HUES6 (cell line): ENCODE measurements around the gene OSBPL6.
A peak's percentile ranks its signal among the peaks of the same experiment; 100 is the strongest.
"Not testable (repeated sequence)": the region's sequence is repeated elsewhere in the genome, so short reads cannot be mapped to it uniquely, and the experiment has no call there.

Experiments used
- H3K27ac ChIP-seq: 2 replicates; pipeline ENCODE4 v1.7.0; 2013; ENCODE audit warnings: low read depth, mild to moderate bottlenecking, low read length, inconsistent platforms
- H3K27me3 ChIP-seq: 2 replicates; pipeline ENCODE4 v1.6.1; 2013; ENCODE audit warnings: low read length; ENCODE audit not compliant: control insufficient read depth, insufficient read depth
- H3K36me3 ChIP-seq: 2 replicates; pipeline ENCODE4 v1.6.1; 2013; ENCODE audit warnings: low read length; ENCODE audit not compliant: control insufficient read depth, insufficient read depth
- H3K4me1 ChIP-seq: 2 replicates; pipeline ENCODE4 v1.6.1; 2013; ENCODE audit warnings: low read length; ENCODE audit not compliant: control insufficient read depth, insufficient read depth
- H3K4me3 ChIP-seq: 2 replicates; pipeline ENCODE4 v1.5.1; 2013; ENCODE audit warnings: low read depth, low read length
- H3K9ac ChIP-seq: one replicate; pipeline ENCODE4 v1.6.1; 2013; ENCODE audit warnings: mild to moderate bottlenecking, low read length
- H3K9me3 ChIP-seq: 2 replicates; pipeline ENCODE4 v1.6.1; 2013; ENCODE audit warnings: low read depth, low read length; ENCODE audit not compliant: control insufficient read depth, insufficient read depth

The OSBPL6 gene

DNA sequence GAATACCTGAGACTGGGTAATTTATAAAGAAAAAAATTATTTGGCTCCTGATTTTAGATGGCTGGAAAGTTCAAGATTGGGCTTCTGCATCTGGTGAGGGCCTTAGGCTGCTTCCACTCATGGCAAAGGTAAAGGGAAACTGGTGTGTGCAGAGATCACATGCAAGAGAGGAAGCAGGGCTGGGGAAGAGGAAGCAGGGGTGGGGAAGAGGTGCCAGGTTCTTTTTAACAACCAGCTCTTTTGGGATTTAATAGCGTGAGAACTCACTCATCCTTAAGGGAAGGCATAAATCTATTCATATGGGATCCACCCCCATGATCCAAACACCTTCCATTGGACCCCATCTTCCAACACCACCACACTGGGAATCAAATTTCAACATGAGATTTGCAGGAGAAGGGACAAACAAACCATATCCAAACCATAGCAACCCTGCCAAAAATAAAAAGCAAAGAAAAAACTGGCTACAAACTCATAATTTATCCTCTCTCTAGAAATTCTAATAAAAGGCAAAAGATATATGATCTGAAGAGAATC, 226.2 kb downstream of the OSBPL6 start:
- Histone ChIP-seq H3K27ac (no peak overlapping the region), H3K36me3 (no peaks in the 10 kb centered on the region), H3K27me3 (no peaks in the 10 kb centered on the region), H3K9me3 (no peaks in the 10 kb centered on the region), H3K9ac (no peak overlapping the region), H3K4me1 (no peaks in the 10 kb centered on the region), H3K4me3 (no peak overlapping the region)

DNA sequence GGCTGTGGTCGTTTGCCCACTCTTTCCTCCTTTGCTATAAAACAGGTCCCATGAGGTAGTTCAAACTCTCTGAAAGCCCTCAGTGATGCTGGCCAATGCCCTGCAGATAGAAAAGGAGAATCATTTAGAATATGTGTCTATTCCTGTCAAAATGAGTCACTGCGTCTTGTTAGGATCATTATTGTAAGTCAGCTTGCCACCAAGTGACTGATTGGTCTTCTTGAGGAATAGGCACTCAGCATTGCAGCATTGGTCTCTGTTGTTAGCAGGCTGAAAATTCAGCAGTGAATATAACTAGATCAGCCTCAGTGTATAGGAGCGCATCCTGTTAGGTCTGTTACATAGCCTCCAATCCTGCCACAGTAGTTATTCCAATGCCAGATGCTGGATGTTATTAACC, 227.8 kb downstream of the OSBPL6 start:
- no peak overlapping the region for H3K4me3 ChIP-seq
- peaks cover 11% of the 10 kb centered on the region for H3K36me3 ChIP-seq
- H3K27ac ChIP-seq = no peak overlapping the region
- H3K9me3 ChIP-seq = no peaks in the 10 kb centered on the region
- no peak overlapping the region for H3K9ac ChIP-seq
- no peaks in the 10 kb centered on the region for H3K27me3 ChIP-seq
- no peaks in the 10 kb centered on the region for H3K4me1 ChIP-seq

DNA sequence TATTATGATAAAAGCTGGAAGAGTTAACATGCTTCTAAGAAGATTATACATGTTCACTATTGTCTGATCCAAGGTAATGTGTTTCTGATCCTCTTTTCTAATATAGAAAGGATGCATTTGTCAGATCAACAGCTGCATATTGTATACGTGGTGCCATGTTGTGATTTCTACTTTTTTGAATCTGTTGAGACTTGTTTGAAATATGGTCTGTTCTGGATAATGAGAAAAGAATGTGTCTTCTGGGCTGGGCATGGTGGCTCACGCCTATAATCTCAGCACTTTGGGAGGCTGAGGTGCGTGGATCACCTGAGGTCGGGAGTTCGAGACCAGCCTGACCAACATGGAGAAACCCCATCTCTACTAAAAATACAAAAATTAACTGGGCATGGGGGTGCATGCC, 229.4 kb downstream of the OSBPL6 start:
- not testable (repeated sequence) for H3K4me1 ChIP-seq, H3K9me3 ChIP-seq, H3K9ac ChIP-seq, H3K4me3 ChIP-seq, H3K27me3 ChIP-seq, H3K27ac ChIP-seq
- H3K36me3 ChIP-seq = peaks cover 23% of the 10 kb centered on the region

DNA sequence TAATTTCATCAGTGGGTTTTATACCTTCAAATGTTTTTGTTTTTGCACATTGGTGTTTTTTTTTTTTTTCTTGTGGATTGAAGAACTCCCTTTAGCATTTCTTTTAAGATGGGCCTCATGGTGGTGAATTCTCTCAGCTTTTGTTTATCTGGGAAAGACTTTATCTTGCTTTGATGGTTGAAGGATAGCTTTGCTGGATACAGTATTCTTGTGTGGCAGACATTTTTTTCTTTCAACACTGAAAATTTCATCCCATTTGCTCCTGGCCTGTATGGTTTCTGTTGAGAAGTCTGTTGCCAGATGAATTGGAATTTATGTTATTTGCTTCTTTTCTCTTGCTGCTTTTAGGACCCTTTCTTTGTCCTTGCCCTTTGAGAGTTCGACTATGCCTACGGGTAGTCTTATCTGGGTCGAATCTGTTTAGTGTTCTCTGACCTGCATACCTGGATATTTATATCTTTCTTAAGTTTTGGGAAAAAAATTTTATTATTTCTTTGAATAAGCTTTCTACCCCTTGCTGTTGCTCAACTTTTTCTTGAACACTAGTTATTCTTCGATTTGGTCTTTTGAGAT, 231.0 kb downstream of the OSBPL6 start:
- Histone ChIP-seq H3K27ac (no peak overlapping the region), H3K9ac (no peak overlapping the region), H3K36me3 (peaks cover 39% of the 10 kb centered on the region), H3K27me3 (no peaks in the 10 kb centered on the region), H3K9me3 (no peaks in the 10 kb centered on the region), H3K4me1 (no peaks in the 10 kb centered on the region), H3K4me3 (no peak overlapping the region)

DNA sequence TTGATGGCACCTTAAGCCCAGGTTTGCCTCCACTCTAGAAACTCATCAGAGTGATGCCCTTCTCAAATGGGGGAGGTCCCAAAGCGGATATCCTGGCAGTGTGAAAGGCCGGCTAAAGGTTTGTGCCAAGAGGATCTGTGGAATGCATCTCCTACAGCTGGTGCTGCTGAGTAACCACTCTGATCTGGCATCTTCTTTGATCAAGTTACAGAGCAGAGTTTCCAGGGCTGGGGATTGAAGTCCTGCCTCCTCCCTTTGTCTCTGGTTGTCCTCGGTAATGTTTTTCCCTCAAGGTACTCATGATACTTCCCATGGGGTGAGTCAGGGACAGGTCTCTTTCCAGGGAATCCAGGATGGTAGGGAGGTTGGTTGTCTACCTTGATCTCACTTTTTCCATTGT, 232.1 kb downstream of the OSBPL6 start:
- H3K9me3 ChIP-seq = no peaks in the 10 kb centered on the region
- no peaks in the 10 kb centered on the region for H3K27me3 ChIP-seq
- H3K4me3 ChIP-seq = no peak overlapping the region
- H3K9ac ChIP-seq = no peak overlapping the region
- peaks cover 49% of the 10 kb centered on the region for H3K36me3 ChIP-seq
- no peak overlapping the region for H3K27ac ChIP-seq
- H3K4me1 ChIP-seq = no peaks in the 10 kb centered on the region

DNA sequence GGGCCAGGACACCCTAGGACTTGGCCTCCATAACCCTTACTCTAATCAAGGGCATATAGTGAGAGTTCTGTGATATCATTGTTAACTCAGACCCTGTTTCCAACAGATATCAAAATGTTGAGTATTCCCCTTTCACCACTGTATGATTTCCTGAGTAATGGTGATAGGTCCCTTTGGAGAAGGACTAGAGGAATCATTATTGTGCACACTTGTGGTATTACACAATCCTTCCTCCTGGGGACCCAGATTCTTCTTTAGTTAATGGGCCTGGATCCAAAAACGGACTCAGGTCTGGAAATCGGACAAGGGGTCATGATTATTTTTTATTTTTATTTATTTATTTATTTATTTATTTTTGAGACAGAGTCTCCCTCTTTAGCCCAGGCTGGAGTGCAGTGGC, 233.1 kb downstream of the OSBPL6 start:
- Histone ChIP-seq H3K27me3 (no peaks in the 10 kb centered on the region), H3K9ac (no peak overlapping the region), H3K4me1 (no peaks in the 10 kb centered on the region), H3K36me3 (peaks cover 60% of the 10 kb centered on the region), H3K9me3 (no peaks in the 10 kb centered on the region), H3K4me3 (no peak overlapping the region), H3K27ac (no peak overlapping the region)

DNA sequence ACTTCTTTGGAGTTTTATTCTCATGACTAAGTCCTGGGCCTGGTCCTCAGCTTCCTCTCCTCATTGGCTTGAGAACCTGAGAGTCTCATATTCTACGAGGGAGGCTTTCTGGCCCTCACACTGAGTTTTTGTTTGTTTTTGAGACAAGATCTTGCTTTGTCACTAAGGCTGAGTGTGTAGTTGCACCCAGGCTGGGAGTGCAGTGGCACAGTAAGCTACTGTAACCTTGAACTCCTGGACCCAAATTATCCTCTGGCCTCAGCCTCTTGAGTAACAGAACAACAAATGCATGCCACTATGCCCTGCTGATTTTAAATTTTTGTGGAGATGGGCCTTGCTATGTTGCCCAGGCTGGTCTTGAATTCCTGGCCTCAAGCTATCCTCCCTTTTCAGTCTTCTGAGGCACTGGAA, 234.1 kb downstream of the OSBPL6 start:
- H3K9ac ChIP-seq = no peak overlapping the region
- no peaks in the 10 kb centered on the region for H3K9me3 ChIP-seq
- no peaks in the 10 kb centered on the region for H3K4me1 ChIP-seq
- H3K27ac ChIP-seq = no peak overlapping the region
- H3K36me3 ChIP-seq = peaks cover 69% of the 10 kb centered on the region
- H3K4me3 ChIP-seq = no peak overlapping the region
- no peaks in the 10 kb centered on the region for H3K27me3 ChIP-seq

DNA sequence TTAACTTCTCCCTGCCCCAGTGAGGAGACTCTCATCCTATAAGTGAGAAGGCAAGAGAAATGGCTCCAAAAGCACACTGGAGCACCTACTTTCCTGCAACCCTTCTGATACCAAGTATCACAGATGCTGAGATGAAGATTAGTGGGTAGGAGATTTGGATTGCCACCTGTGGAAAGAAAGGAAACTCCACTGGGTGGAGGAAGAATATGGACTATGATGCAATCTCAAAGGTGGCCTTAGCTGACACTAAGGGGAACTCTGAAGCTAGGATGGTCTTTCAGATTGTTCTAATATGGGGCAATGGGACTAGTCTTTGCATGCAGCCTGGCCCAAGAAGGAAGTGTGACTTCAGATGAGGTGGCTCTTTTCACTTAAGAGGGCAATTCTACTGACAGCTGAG, 235.0 kb downstream of the OSBPL6 start:
- Histone ChIP-seq H3K36me3 (peaks cover 78% of the 10 kb centered on the region), H3K9ac (no peak overlapping the region), H3K27ac (no peak overlapping the region), H3K4me1 (no peaks in the 10 kb centered on the region), H3K4me3 (no peak overlapping the region), H3K9me3 (no peaks in the 10 kb centered on the region), H3K27me3 (no peaks in the 10 kb centered on the region)

DNA sequence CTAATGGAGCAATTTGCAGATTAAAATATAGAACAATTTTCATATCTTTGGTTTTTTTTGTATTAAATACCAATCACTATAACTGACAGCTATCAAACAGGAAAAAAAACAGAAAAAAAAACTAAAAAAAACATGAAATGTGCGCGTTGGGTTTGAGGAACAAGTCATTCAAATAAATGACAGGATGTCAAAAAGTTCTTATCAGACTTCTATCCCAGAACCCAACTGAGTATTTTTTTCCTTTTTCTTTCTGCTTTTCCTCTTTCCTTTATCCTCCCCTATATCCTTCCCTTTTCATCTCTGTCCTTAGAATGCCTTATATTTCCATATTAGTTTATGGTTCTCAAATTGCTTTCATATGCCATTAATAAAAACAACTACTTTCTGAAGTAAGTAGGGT, 242.3 kb downstream of the OSBPL6 start:
- no peaks in the 10 kb centered on the region for H3K27me3 ChIP-seq
- H3K27ac ChIP-seq = no peak overlapping the region
- peaks cover 13% of the 10 kb centered on the region for H3K4me1 ChIP-seq
- no peaks in the 10 kb centered on the region for H3K9me3 ChIP-seq
- H3K36me3 ChIP-seq = peaks cover 89% of the 10 kb centered on the region
- no peak overlapping the region for H3K4me3 ChIP-seq
- no peak overlapping the region for H3K9ac ChIP-seq

DNA sequence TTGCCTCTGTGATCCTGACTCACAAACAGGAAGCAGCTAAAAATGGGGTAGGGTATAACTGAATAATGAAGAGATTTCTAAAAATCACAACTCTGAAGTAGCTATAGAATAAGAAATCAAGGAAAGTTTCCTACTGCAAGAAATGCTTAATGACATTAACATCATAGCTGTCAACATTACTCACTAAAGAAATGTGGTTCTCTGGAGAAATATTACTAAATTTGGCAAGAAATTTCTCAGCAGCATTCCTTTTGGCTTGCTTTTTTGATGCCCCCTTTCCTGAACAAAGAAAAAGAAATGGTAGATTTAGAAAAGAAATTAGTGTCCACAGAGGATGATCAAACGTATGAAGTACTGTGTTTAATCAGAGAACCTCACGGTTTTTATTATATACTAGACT, 247.1 kb downstream of the OSBPL6 start:
- Histone ChIP-seq H3K27ac (no peak overlapping the region), H3K27me3 (no peaks in the 10 kb centered on the region), H3K4me3 (no peak overlapping the region), H3K9ac (no peak overlapping the region), H3K9me3 (no peaks in the 10 kb centered on the region), H3K4me1 (peaks cover 13% of the 10 kb centered on the region), H3K36me3 (peaks cover 88% of the 10 kb centered on the region)

DNA sequence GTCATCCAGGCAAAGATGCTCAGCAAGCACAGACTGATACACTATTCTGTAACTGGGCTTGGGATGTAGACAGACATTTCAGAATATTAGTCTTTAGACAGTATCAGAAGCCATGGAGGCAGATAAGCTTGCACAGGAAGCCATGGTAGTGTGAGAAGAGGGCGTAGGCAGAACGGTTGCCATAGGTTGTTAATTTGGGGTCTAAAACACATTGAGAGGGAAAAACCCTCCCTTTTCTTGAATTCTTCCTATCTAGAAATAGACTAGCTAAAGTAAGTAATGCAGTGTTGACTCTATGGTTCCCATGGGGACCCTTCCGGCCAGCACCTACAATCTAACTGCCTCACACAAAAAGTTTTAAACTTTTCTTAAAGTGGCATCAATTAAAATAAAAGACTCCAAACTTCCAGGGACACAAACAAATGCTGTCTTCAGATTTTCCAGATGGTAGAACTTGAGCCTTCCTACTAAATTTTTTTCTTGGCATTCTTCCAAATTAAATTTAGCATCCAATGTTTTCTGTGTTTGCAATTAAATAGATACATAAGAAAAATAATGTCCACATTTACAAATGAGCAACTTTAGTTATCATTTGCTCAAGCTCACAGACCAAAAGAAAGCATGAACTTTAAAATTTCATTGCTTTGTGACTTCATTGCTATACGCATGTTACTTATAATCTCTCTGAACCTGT, 254.8 kb downstream of the OSBPL6 start:
- Histone ChIP-seq H3K9ac (no peak overlapping the region), H3K27ac (no peak overlapping the region), H3K4me3 (peak overlapping the region; percentile 95; the same call in 1 of the 2 replicates), H3K36me3 (peaks cover 49% of the 10 kb centered on the region), H3K27me3 (no peaks in the 10 kb centered on the region), H3K9me3 (no peaks in the 10 kb centered on the region), H3K4me1 (0 out of 2 replicates have a peak, but pooled peaks cover 3% of the 10 kb centered on the region)
